HepG2 (cell line): ENCODE measurements around the gene PDP2. TPM values are rescaled to one million over a fixed set of nuclear protein-coding genes. Genes with fewer than 3 reads are reported as not detected.

ENCODE experiments used
- ATAC-seq: fragments of 200-7000 bp; cut with Tn5 transposase; 3 replicates; pipeline ENCODE4 v1.9.1; 2020; ENCODE audit warnings: mild to moderate bottlenecking, moderate library complexity
- BruUV-seq: library from RNA; stranded (reverse); fragments of 400-500 nt; replicated peaks from 2 replicates; lab custom pipeline; 2021; lab: Mats Ljungman, UMichigan
- CTCF ChIA-PET: fragments of 300-600 bp; formaldehyde crosslinking; extraction: SDS; loops from one replicate; lab custom pipeline; 2021; ENCODE audit warnings: low total read pairs, inconsistent platforms, low intra/inter-chr PET ratio; lab: Yijun Ruan, JAX
- POLR2A ChIA-PET: fragments of 350-600 bp; sonication (Branson Sonifier 250); formaldehyde crosslinking; loops from one replicate; lab custom pipeline; 2020; ENCODE audit warnings: antibody characterized with exemption, inconsistent platforms; lab: Yijun Ruan, JAX
- DNase-seq: peaks from one replicate; pipeline ENCODE4 v3.0.0-alpha.2; 2015; ENCODE audit warnings: low spot score
- FAIRE-seq: peaks from 3 replicates; lab custom pipeline; 2011; peaks lifted over from hg19 to GRCh38; lab: Jason Lieb, UNC
- H2AFZ ChIP-seq: one replicate; pipeline ENCODE4 v1.6.1; 2011; ENCODE audit warnings: low read length, inconsistent platforms
- H3K27ac ChIP-seq: fragments of 300-600 bp; 3 replicates; pipeline ENCODE4 v1.8.0; 2011; ENCODE audit warnings: mixed run types, mild to moderate bottlenecking, mixed read lengths, low read length, inconsistent platforms; ENCODE audit not compliant: insufficient read depth; ENCODE audit errors: extremely low read length
- H3K27me3 ChIP-seq, 2 experiments: fragments of 200-600 bp in 1 of 2; 2 replicates in 1 of 2; 3 replicates in 1 of 2; pipeline versions ENCODE4 v1.6.0 to v1.8.0; 2011; ENCODE audit warnings: low read length in 2 of 2, mild to moderate bottlenecking in 2 of 2, moderate library complexity in 2 of 2, inconsistent platforms in 1 of 2; ENCODE audit not compliant: insufficient read depth in 2 of 2, control insufficient read depth in 1 of 2
- H3K36me3 ChIP-seq, 2 experiments: fragments of 200-600 bp in 1 of 2; replicated peaks in 1 of 2; 2 replicates in 1 of 2; 3 replicates in 1 of 2; pipeline versions ENCODE4 v1.5.1 to v1.8.0; 2011; ENCODE audit warnings: low read length in 2 of 2, inconsistent platforms in 1 of 2; ENCODE audit not compliant: insufficient read depth in 2 of 2, control insufficient read depth in 1 of 2
- H3K4me1 ChIP-seq: 2 replicates; pipeline ENCODE4 v1.5.1; 2012; ENCODE audit warnings: low read length, inconsistent platforms; ENCODE audit not compliant: insufficient read depth
- H3K4me2 ChIP-seq: 2 replicates; pipeline ENCODE4 v1.6.0; 2011; ENCODE audit warnings: low read depth, low read length, inconsistent platforms
- H3K4me3 ChIP-seq, 3 experiments: fragments of 200-600 bp in 1 of 3; sonication (generic), shearing (Covaris generic) in 1 of 3; replicated peaks in 1 of 3; 2 replicates each; pipeline ENCODE4 v1.5.1; 2011 to 2016; ENCODE audit warnings: low read length in 3 of 3, inconsistent platforms in 2 of 3, low read depth in 2 of 3, mild to moderate bottlenecking in 2 of 3, control low read depth in 1 of 3, mixed read lengths in 1 of 3; ENCODE audit not compliant: insufficient read depth in 1 of 3
- H3K79me2 ChIP-seq: one replicate; pipeline ENCODE4 v1.6.1; 2011; ENCODE audit warnings: low read length, inconsistent platforms; ENCODE audit not compliant: insufficient read depth
- H3K9ac ChIP-seq: 2 replicates; pipeline ENCODE4 v1.6.0; 2011; ENCODE audit warnings: mild to moderate bottlenecking, low read depth, low read length, inconsistent platforms; ENCODE audit not compliant: insufficient read depth
- H3K9me3 ChIP-seq: 2 replicates; pipeline ENCODE4 v1.5.1; 2012; ENCODE audit warnings: mild to moderate bottlenecking, low read length
- H4K20me1 ChIP-seq: 2 replicates; pipeline ENCODE4 v1.6.0; 2011; ENCODE audit warnings: inconsistent platforms, mild to moderate bottlenecking, low read length, moderate library complexity; ENCODE audit not compliant: insufficient read depth
- DBP ChIP-seq: sonication (generic); formaldehyde crosslinking; IDR thresholded peaks from 2 replicates; pipeline ENCODE4 v1.4.0; 2020; ENCODE audit warnings: missing genetic modification reagents; ENCODE audit errors: not compliant biosample characterization
- HNRNPL ChIP-seq: fragments of 200-400 bp; formaldehyde crosslinking; IDR thresholded peaks from 2 replicates; pipeline ENCODE4 v1.6.1; 2017; ENCODE audit warnings: mild to moderate bottlenecking, low read depth, low read length
- JARID2 ChIP-seq: sonication (generic); formaldehyde crosslinking; IDR thresholded peaks from 2 replicates; pipeline ENCODE4 v1.8.1; 2023; ENCODE audit warnings: missing genetic modification reagents, inconsistent platforms; ENCODE audit not compliant: insufficient replicate concordance
- MAFF ChIP-seq: IDR thresholded peaks from 2 replicates; pipeline ENCODE4 v1.6.1; 2011; ENCODE audit warnings: low read depth, low read length, improper control_type of control experiment
- MAFK ChIP-seq, 2 experiments: IDR thresholded peaks in 1 of 2; conservative IDR thresholded peaks in 1 of 2; 2 replicates each; pipeline ENCODE4 v1.6.1; 2011; ENCODE audit warnings: improper control_type of control experiment in 2 of 2, low read length in 2 of 2
- NCOR1 ChIP-seq: fragments of 200-600 bp; sonication (generic); IDR thresholded peaks from 2 replicates; pipeline ENCODE4 v1.7.0; 2017; ENCODE audit warnings: antibody characterized with exemption, low read length, borderline replicate concordance
- PITX1 ChIP-seq: sonication (generic); formaldehyde crosslinking; IDR thresholded peaks from 2 replicates; pipeline ENCODE4 v1.5.1; 2020; ENCODE audit warnings: mild to moderate bottlenecking, missing genetic modification reagents
- RBM22 ChIP-seq: fragments of 200-400 bp; formaldehyde crosslinking; optimal IDR thresholded peaks from 2 replicates; pipeline ENCODE3; 2017; ENCODE audit warnings: mild to moderate bottlenecking, low read length, moderate library complexity
- RORA ChIP-seq: sonication (generic); formaldehyde crosslinking; IDR thresholded peaks from 2 replicates; pipeline ENCODE4 v1.5.0; 2020; ENCODE audit warnings: mild to moderate bottlenecking, missing genetic modification reagents, moderate library complexity
- RXRA ChIP-seq: sonication (generic); formaldehyde crosslinking; IDR thresholded peaks from 2 replicates; pipeline ENCODE4 v1.5.1; 2020; ENCODE audit warnings: missing genetic modification reagents
- TMF1 ChIP-seq: sonication (generic); formaldehyde crosslinking; IDR thresholded peaks from 2 replicates; pipeline ENCODE4 v1.8.1; 2022; ENCODE audit warnings: low read depth, missing genetic modification reagents
- TOPORS ChIP-seq: sonication (generic); formaldehyde crosslinking; IDR thresholded peaks from 2 replicates; pipeline ENCODE4 v1.8.0; 2023; ENCODE audit warnings: mild to moderate bottlenecking, missing genetic modification reagents
- ZFP41 ChIP-seq: sonication (generic); formaldehyde crosslinking; IDR thresholded peaks from 2 replicates; pipeline ENCODE4 v1.4.0; 2020; ENCODE audit warnings: mild to moderate bottlenecking, missing genetic modification reagents, borderline replicate concordance
- ZNF256 ChIP-seq: sonication (generic); formaldehyde crosslinking; conservative IDR thresholded peaks from 2 replicates; pipeline ENCODE4 v1.4.0; 2020; ENCODE audit warnings: missing genetic modification reagents
- ZNF432 ChIP-seq: sonication (generic); formaldehyde crosslinking; IDR thresholded peaks from 2 replicates; pipeline ENCODE4 v1.5.0; 2020; ENCODE audit warnings: missing genetic modification reagents, mild to moderate bottlenecking, borderline replicate concordance
- ZNF510 ChIP-seq: sonication (generic); formaldehyde crosslinking; IDR thresholded peaks from 2 replicates; pipeline ENCODE4 v1.4.0; 2020; ENCODE audit warnings: low read depth, mild to moderate bottlenecking, missing genetic modification reagents
- ZSCAN9 ChIP-seq: IDR thresholded peaks from 2 replicates; pipeline ENCODE4 v1.6.1; 2016; ENCODE audit warnings: borderline replicate concordance
- WGBS: methylation state at CpG from one replicate; pipeline ENCODE4 v1.1.6; 2017; ENCODE audit warnings: low lambda C conversion rate; 5-methylcytosine and 5-hydroxymethylcytosine counted together
- in situ Hi-C: cut with HindIII; loops from 2 replicates; pipeline ENCODE4 v1.10.0; 2017; ENCODE audit warnings: low pct_unique_long_range_greater_than_20kb; ENCODE audit not compliant: extremely low pct_ligation_motif_present
- intact Hi-C: fragments of 100-400 bp; cut with micrococcal nuclease; formaldehyde crosslinking; loops from one replicate; pipeline ENCODE4 v1.10.0; 2022; ENCODE audit not compliant: unreplicated experiment
- polyA plus RNA-seq, 8 experiments: library from polyadenylated mRNA; depleted of rRNA in 3 of 8; stranded (reverse) in 7 of 8; unstranded in 1 of 8; fragments of >200 nt; fragmentation: Illumina TruSeq in 4 of 8; extraction: Trizol in 4 of 8; gene quantifications; 2 replicates each; pipeline versions ENCODE4 v1.2.1 to v1.2.3, GENCODE V29; 2011 to 2016; ENCODE audit warnings: low read depth in 4 of 8, missing spikeins in 1 of 8, mixed read lengths in 1 of 8; ENCODE audit not compliant: insufficient read depth in 1 of 8
- total RNA-seq, 5 experiments: library from RNA; depleted of rRNA; stranded (reverse); fragments of >200 nt; fragmentation: Illumina TruSeq; extraction: Trizol; gene quantifications; 2 replicates each; pipeline ENCODE4 v1.2.3, GENCODE V29; 2016; ENCODE audit warnings: low read depth in 1 of 5

PDP2 gene
- total and polyA plus RNA-seq, 2 of the 13 experiments (the other 11 are each of a cell fraction or from before 2014, with no cell fraction given), result 12.8 to 15.8 TPM

- Histone ChIP-seq H3K4me1 (peaks cover 27% of the 10 kb centered on the region), H3K79me2 (no peaks in the 10 kb centered on the region), H4K20me1 (no peaks in the 10 kb centered on the region), H3K9ac (no peak overlapping the region), H3K9me3 (no peaks in the 10 kb centered on the region), H3K4me2 (no peak overlapping the region), H3K27me3 (peaks cover 0 to 2% of the 10 kb centered on the region in 2 experiments; a peak in 1 of 5 replicates), H3K36me3 (peaks cover 6 to 16% of the 10 kb centered on the region in 2 experiments), H3K27ac (peak overlapping the region; percentile 19), H2AFZ (no peak overlapping the region), H3K4me3 (no peak overlapping the region)
- no peak for FAIRE-seq
- no peak for TF ChIP-seq RBM22
- TF ChIP-seq ZNF510 (CRISPR knock-in tag), result 0 out of 2 replicates have a peak, but pooled peaks have one; percentile 51
- TF ChIP-seq MAFK (conservative IDR thresholded peaks at IDR 0.05 in 1 of 2, IDR thresholded peaks at IDR 0.05 in 1 of 2; ENCODE audit: low read length in 2 of 2), result peak; percentile 85 to 90
- peak; percentile 88 for TF ChIP-seq MAFF
- 91% methylated on average over 2 of the region's 2 CpGs for WGBS
- no TSS peak for BruUV-seq
- POLR2A ChIA-PET, result interaction anchor here (0.7 to 4.0 kb wide), 3 partner anchors 9 to 71 kb away, joined by 3 to 15 read pairs (median 3); partner anchors contain the start of genes CES3 and PDP2
- no peak for DNase-seq
- intact Hi-C loops, result loop anchor here (10.0 kb wide), 1 partner anchor 264 kb away; the partner anchor contains the start of genes B3GNT9, FBXL8 and TRADD
- in situ Hi-C loops, result no loop called here
- CTCF ChIA-PET, result no interaction called here
- no peak for ATAC-seq
Observed at GRCh38 chr16:66890799-66891198, 10.5 kb downstream of the PDP2 start.

- DNase-seq (no peak), FAIRE-seq (no peak), ATAC-seq (no peak)
- WGBS, result 72% methylated on average over 4 of the region's 4 CpGs
- peak overlapping the region; percentile 19 for H3K27ac ChIP-seq
- no TSS peak for BruUV-seq
- no peaks in the 10 kb centered on the region for H4K20me1 ChIP-seq
- H3K4me2 ChIP-seq, result no peak overlapping the region
- H3K9ac ChIP-seq, result no peak overlapping the region
- peaks cover 33% of the 10 kb centered on the region for H3K4me1 ChIP-seq
- no peaks in the 10 kb centered on the region for H3K79me2 ChIP-seq
- POLR2A ChIA-PET, result interaction anchor here (0.9 to 4.0 kb wide), 3 partner anchors 11 to 70 kb away, joined by 3 to 15 read pairs (median 4); partner anchors contain the start of genes CES3 and PDP2
- H2AFZ ChIP-seq, result no peak overlapping the region
- in situ Hi-C loops (no loop called here), intact Hi-C loops (loop anchor here (10.0 kb wide), 1 partner anchor 263 kb away; the partner anchor contains the start of genes B3GNT9, FBXL8 and TRADD)
- peaks cover 0 to 2% of the 10 kb centered on the region in 2 experiments; a peak in 1 of 5 replicates for H3K27me3 ChIP-seq
- no peaks in the 10 kb centered on the region for H3K9me3 ChIP-seq
- no peak overlapping the region for H3K4me3 ChIP-seq
- CTCF ChIA-PET, result no interaction called here
- H3K36me3 ChIP-seq, result peaks cover 5 to 11% of the 10 kb centered on the region in 2 experiments; a peak in 4 of 5 replicates
- TF ChIP-seq RORA (CRISPR knock-in tag) (no peak), ZFP41 (CRISPR knock-in tag) (no peak), TOPORS (CRISPR knock-in tag) (no peak), ZNF256 (CRISPR knock-in tag) (no peak), ZNF432 (no peak), RXRA (no peak), JARID2 (CRISPR knock-in tag) (no peak), PITX1 (CRISPR knock-in tag) (no peak), HNRNPL (0 out of 2 replicates have a peak, but pooled peaks have one; percentile 32), NCOR1 (peak; percentile 20; the same call in 1 of the 2 replicates), ZSCAN9 (CRISPR knock-in tag) (no peak), DBP (CRISPR knock-in tag) (no peak), TMF1 (no peak)
Observed at GRCh38 chr16:66891360-66891759, 11.0 kb downstream of the PDP2 start.
